Sigmoid colon (tissue), 4 donors: ENCODE data around the gene HIVEP3.

Experiments
- CTCF ChIP-seq, 4 experiments: fragments of 450-650 bp in 3 of 4; fragments of 200-600 bp in 1 of 4; IDR thresholded peaks; one replicate each; pipeline ENCODE4 v1.5.1; 2016 to 2019; ENCODE audit warnings: antibody characterized with exemption in 4 of 4, mild to moderate bottlenecking in 3 of 4, moderate library complexity in 2 of 4
- EP300 ChIP-seq, 4 donors: sonication (generic); formaldehyde crosslinking; IDR thresholded peaks; one replicate each; pipeline ENCODE4 v1.6.1; 2017; ENCODE audit warnings: antibody characterized with exemption in 4 of 4
- POLR2A ChIP-seq, 2 donors: fragments of 450-650 bp; IDR thresholded peaks; one replicate each; pipeline ENCODE4 v1.6.1; 2016; ENCODE audit warnings: antibody characterized with exemption in 2 of 2, mild to moderate bottlenecking in 2 of 2, moderate library complexity in 2 of 2
- POLR2AphosphoS5 ChIP-seq, 4 donors: sonication (generic); formaldehyde crosslinking; IDR thresholded peaks; one replicate each; pipeline ENCODE4 v1.6.1; 2017; ENCODE audit warnings: antibody characterized with exemption in 4 of 4

GRCh38 chr1:41730806-41731205, 187.9 kb downstream of the HIVEP3 start:
- TF ChIP-seq CTCF (IDR thresholded peaks at IDR 0.05) (no peak), POLR2AphosphoS5 (IDR thresholded peaks at IDR 0.05) (no peak), POLR2A (IDR thresholded peaks at IDR 0.05) (no peak), EP300 (IDR thresholded peaks at IDR 0.05) (no peak)
